H1 (cell line): ENCODE measurements around the gene MAPK1. TPM values are rescaled to one million over a fixed set of nuclear protein-coding genes. Genes with fewer than 3 reads are reported as not detected.

Source experiments
- CTCF ChIA-PET: fragments of 300-600 bp; sonication (Branson Sonifier 250); formaldehyde crosslinking; loops from one replicate; lab custom pipeline; 2021; ENCODE audit not compliant: partially characterized antibody; lab: Charles Lee
- POLR2A ChIA-PET: fragments of 300-600 bp; sonication (Branson Sonifier 250); formaldehyde crosslinking; loops from one replicate; lab custom pipeline; 2021; ENCODE audit warnings: inconsistent platforms; ENCODE audit not compliant: partially characterized antibody; lab: Charles Lee
- DNase-seq, 2 experiments: peaks; one replicate each; pipeline versions ENCODE4 v3.0.0 to v3.0.0-alpha.2; 2010 to 2022; ENCODE audit warnings: low spot score in 2 of 2, low read depth in 1 of 2, mixed read lengths in 1 of 2
- FAIRE-seq: peaks from 2 replicates; lab custom pipeline; 2011; peaks lifted over from hg19 to GRCh38; lab: Jason Lieb, UNC
- H2AFZ ChIP-seq: 2 replicates; pipeline ENCODE4 v1.8.1; 2012; ENCODE audit warnings: low read length, inconsistent platforms
- H2AK5ac ChIP-seq: 2 replicates; pipeline ENCODE4 v1.6.1; 2013; ENCODE audit warnings: low read depth, low read length
- H2BK120ac ChIP-seq: replicated peaks from 2 replicates; pipeline ENCODE3; 2013; ENCODE audit warnings: low read depth, low read length, inconsistent platforms
- H2BK12ac ChIP-seq: 2 replicates; pipeline ENCODE4 v1.6.1; 2013; ENCODE audit warnings: low read depth, low read length
- H2BK15ac ChIP-seq: 2 replicates; pipeline ENCODE4 v1.6.1; 2013; ENCODE audit warnings: low read length
- H2BK20ac ChIP-seq: 2 replicates; pipeline ENCODE4 v1.6.1; 2013; ENCODE audit warnings: low read length
- H2BK5ac ChIP-seq: 2 replicates; pipeline ENCODE4 v1.6.1; 2013; ENCODE audit warnings: low read depth, low read length
- H3K14ac ChIP-seq: 2 replicates; pipeline ENCODE4 v1.6.1; 2013; ENCODE audit warnings: inconsistent platforms; ENCODE audit not compliant: insufficient read length
- H3K18ac ChIP-seq: 2 replicates; pipeline ENCODE4 v1.6.1; 2013; ENCODE audit warnings: low read length; ENCODE audit errors: extremely low read depth
- H3K23ac ChIP-seq: 2 replicates; pipeline ENCODE4 v1.6.1; 2013; ENCODE audit warnings: inconsistent platforms; ENCODE audit not compliant: insufficient read length
- H3K23me2 ChIP-seq: 2 replicates; pipeline ENCODE4 v1.6.1; 2013; ENCODE audit warnings: low read depth, low read length
- H3K27ac ChIP-seq: 2 replicates; pipeline ENCODE4 v1.6.1; 2011; ENCODE audit warnings: low read depth, low read length, inconsistent platforms
- H3K27me3 ChIP-seq, 4 experiments: replicated peaks in 1 of 4; 1 replicate in 1 of 4; 2 replicates in 3 of 4; pipeline versions ENCODE4 v1.6.1 to v1.8.1; 2011 to 2013; ENCODE audit warnings: low read length in 3 of 4, mild to moderate bottlenecking in 3 of 4, inconsistent platforms in 2 of 4, mixed read lengths in 2 of 4, moderate library complexity in 1 of 4; ENCODE audit not compliant: control insufficient read depth in 3 of 4, insufficient read depth in 3 of 4; ENCODE audit errors: extremely low read depth in 1 of 4
- H3K36me3 ChIP-seq, 4 experiments: 2 replicates each; pipeline versions ENCODE4 v1.6.1 to v1.8.1; 2011 to 2013; ENCODE audit warnings: mild to moderate bottlenecking in 4 of 4, low read length in 3 of 4, moderate library complexity in 2 of 4, control low read depth in 1 of 4, inconsistent platforms in 1 of 4; ENCODE audit not compliant: insufficient read depth in 4 of 4, control insufficient read depth in 2 of 4
- H3K4ac ChIP-seq: replicated peaks from 2 replicates; pipeline ENCODE3; 2013; ENCODE audit warnings: low read length, low read depth, mixed read lengths, inconsistent platforms; ENCODE audit not compliant: insufficient read length
- H3K4me1 ChIP-seq, 4 experiments: replicated peaks in 1 of 4; 1 replicate in 1 of 4; 2 replicates in 3 of 4; pipeline versions ENCODE4 v1.6.1 to v1.8.1; 2011 to 2013; ENCODE audit warnings: low read length in 3 of 4, inconsistent platforms in 2 of 4, mixed read lengths in 1 of 4; ENCODE audit not compliant: insufficient read depth in 4 of 4, control insufficient read depth in 3 of 4
- H3K4me2 ChIP-seq, 2 experiments: 2 replicates each; pipeline versions ENCODE4 v1.6.1 to v1.8.1; 2011 to 2013; ENCODE audit warnings: low read depth in 2 of 2, low read length in 2 of 2, control low read depth in 1 of 2, inconsistent platforms in 1 of 2, mild to moderate bottlenecking in 1 of 2; ENCODE audit not compliant: insufficient read depth in 1 of 2
- H3K4me3 ChIP-seq, 4 experiments: fragments of 200-600, 300-600 bp in 1 of 4; sonication (generic), shearing (Covaris generic), sonication (Bioruptor Twin) in 1 of 4; 2 replicates each; pipeline versions ENCODE4 v1.5.1 to v1.8.1; 2011 to 2016; ENCODE audit warnings: low read length in 4 of 4, low read depth in 3 of 4, control low read depth in 2 of 4, inconsistent platforms in 2 of 4, mild to moderate bottlenecking in 2 of 4, mixed read lengths in 1 of 4, moderate library complexity in 1 of 4; ENCODE audit not compliant: insufficient read depth in 2 of 4; ENCODE audit errors: extremely low read depth in 1 of 4
- H3K56ac ChIP-seq: replicated peaks from 2 replicates; pipeline ENCODE3; 2013; ENCODE audit warnings: low read depth, mild to moderate bottlenecking, mixed read lengths, low read length, inconsistent platforms; ENCODE audit not compliant: insufficient read length
- H3K79me1 ChIP-seq: 2 replicates; pipeline ENCODE4 v1.6.1; 2013; ENCODE audit warnings: low read depth, low read length, control low read depth
- H3K79me2 ChIP-seq, 2 experiments: 2 replicates each; pipeline versions ENCODE4 v1.6.1 to v1.8.1; 2012 to 2013; ENCODE audit warnings: low read length in 2 of 2, mild to moderate bottlenecking in 2 of 2, inconsistent platforms in 1 of 2; ENCODE audit not compliant: insufficient read depth in 2 of 2, control insufficient read depth in 1 of 2
- H3K9ac ChIP-seq, 4 experiments: replicated peaks in 1 of 4; 1 replicate in 1 of 4; 2 replicates in 3 of 4; pipeline versions ENCODE4 v1.6.1 to v1.8.1; 2011 to 2013; ENCODE audit warnings: low read depth in 3 of 4, low read length in 3 of 4, control low read depth in 2 of 4, mild to moderate bottlenecking in 2 of 4, moderate library complexity in 2 of 4, inconsistent platforms in 1 of 4; ENCODE audit errors: extremely low read depth in 1 of 4
- H3K9me3 ChIP-seq, 2 experiments: 2 replicates each; pipeline versions ENCODE4 v1.6.1 to v1.8.1; 2012 to 2013; ENCODE audit warnings: mild to moderate bottlenecking in 2 of 2, moderate library complexity in 2 of 2, control low read depth in 1 of 2, inconsistent platforms in 1 of 2, low read depth in 1 of 2, low read length in 1 of 2, mixed read lengths in 1 of 2; ENCODE audit not compliant: insufficient read depth in 2 of 2
- H4K20me1 ChIP-seq, 2 experiments: replicated peaks in 1 of 2; 2 replicates each; pipeline versions ENCODE3 to v1.8.1; 2011 to 2013; ENCODE audit warnings: inconsistent platforms in 2 of 2, low read length in 2 of 2, mild to moderate bottlenecking in 1 of 2; ENCODE audit not compliant: insufficient read depth in 2 of 2, control insufficient read depth in 1 of 2
- H4K5ac ChIP-seq: 2 replicates; pipeline ENCODE4 v1.6.1; 2013; ENCODE audit warnings: low read length, low read depth, mixed read lengths, inconsistent platforms; ENCODE audit not compliant: insufficient read length
- H4K8ac ChIP-seq: 2 replicates; pipeline ENCODE4 v1.8.0; 2013; ENCODE audit warnings: mild to moderate bottlenecking, moderate library complexity, low read length, inconsistent platforms; ENCODE audit not compliant: insufficient read depth; ENCODE audit errors: extremely low read depth
- H4K91ac ChIP-seq: replicated peaks from 2 replicates; pipeline ENCODE3; 2013; ENCODE audit warnings: low read length, mixed read lengths, inconsistent platforms; ENCODE audit not compliant: insufficient read length
- BRCA1 ChIP-seq: IDR thresholded peaks from 2 replicates; pipeline ENCODE4 v1.6.1; 2012; ENCODE audit warnings: low read depth, low read length, improper control_type of control experiment
- CBX8 ChIP-seq: fragments of 300-800, 300-1000 bp; sonication (generic); IDR thresholded peaks from 2 replicates; pipeline ENCODE4 v1.7.1; 2016; ENCODE audit warnings: low read depth, low read length, borderline replicate concordance
- CTBP2 ChIP-seq: IDR thresholded peaks from 2 replicates; pipeline ENCODE4 v1.7.0; 2011; ENCODE audit warnings: borderline replicate concordance, mild to moderate bottlenecking, moderate library complexity, mixed read lengths, low read length; ENCODE audit not compliant: insufficient read depth, insufficient read length
- E2F6 ChIP-seq: IDR thresholded peaks from 2 replicates; pipeline ENCODE4 v1.6.1; 2012; ENCODE audit warnings: inconsistent platforms
- JUND ChIP-seq: IDR thresholded peaks from 2 replicates; pipeline ENCODE4 v1.6.1; 2011; ENCODE audit warnings: mild to moderate bottlenecking, improper control_type of control experiment, low read length
- POLR2A ChIP-seq, 2 experiments: IDR thresholded peaks; 1 replicate in 1 of 2; 2 replicates in 1 of 2; pipeline ENCODE4 v1.6.1; 2011; ENCODE audit warnings: low read depth in 2 of 2, low read length in 2 of 2, mild to moderate bottlenecking in 2 of 2; ENCODE audit errors: control extremely low read depth in 1 of 2
- POLR2AphosphoS5 ChIP-seq: IDR thresholded peaks from 2 replicates; pipeline ENCODE4 v1.6.1; 2011; ENCODE audit warnings: low read depth, low read length
- RFX5 ChIP-seq: IDR thresholded peaks from 2 replicates; pipeline ENCODE4 v1.6.1; 2011; ENCODE audit warnings: low read depth, low read length, improper control_type of control experiment, borderline replicate concordance
- WGBS, 2 experiments: shearing (Covaris generic) in 1 of 2; methylation state at CpG; one replicate each; pipeline versions ENCODE4 v1.1.6 to v1.1.7; 2013 to 2015; ENCODE audit warnings: low lambda C conversion rate in 2 of 2, mixed read lengths in 2 of 2, inconsistent platforms in 1 of 2, low coverage in 1 of 2, missing lambda C conversion rate in 1 of 2; ENCODE audit not compliant: insufficient replicate concordance in 2 of 2, insufficient coverage in 1 of 2, insufficient read length in 1 of 2; ENCODE audit errors: extremely low coverage in 1 of 2, missing lambda C conversion rate in 1 of 2; 5-methylcytosine and 5-hydroxymethylcytosine counted together
- polyA plus RNA-seq, 7 experiments: library from polyadenylated mRNA; depleted of rRNA in 3 of 7; stranded (reverse) in 5 of 7; unstranded in 2 of 7; fragments of >200 nt in 5 of 7; fragments of 200-250 nt in 2 of 7; gene quantifications; 1 replicate in 5 of 7; 2 replicates in 1 of 7; 4 replicates in 1 of 7; pipeline versions ENCODE4 v1.2.1 to v1.2.3, GENCODE V29; 2011 to 2013; ENCODE audit warnings: missing spikeins in 2 of 7, mixed read lengths in 2 of 7
- total RNA-seq: library from RNA; stranded (reverse); fragmentation: NEBNext Ultra II Directional; extraction: Animal tissue kit (Norgen Biotek cat#: 25700); gene quantifications from 2 replicates; pipeline ENCODE4 v1.2.1, GENCODE V29; 2021

The MAPK1 gene
- total and polyA plus RNA-seq, 2 of the 8 experiments (the other 6 are each of a cell fraction or from before 2014, with no cell fraction given) = 28.1 to 101 TPM

GRCh38 chr22:21796231-21796630 lies 71.2 kb downstream of the MAPK1 start:
- Histone ChIP-seq H2BK12ac (no peak overlapping the region), H3K18ac (no peak overlapping the region), H2BK5ac (no peak overlapping the region), H3K79me1 (no peaks in the 10 kb centered on the region; the same call in 1 of the 2 replicates), H4K8ac (no peak overlapping the region), H2AFZ (no peak overlapping the region), H3K79me2 (no peaks in the 10 kb centered on the region), H3K9me3 (no peaks in the 10 kb centered on the region), H3K23ac (no peak overlapping the region), H3K27ac (no peak overlapping the region), H4K5ac (no peak overlapping the region), H3K4ac (no peak overlapping the region), H3K4me3 (no peak overlapping the region), H4K91ac (no peak overlapping the region), H3K9ac (no peak overlapping the region), H2BK20ac (no peak overlapping the region), H2BK15ac (no peak overlapping the region), H4K20me1 (peaks cover 0 to 2% of the 10 kb centered on the region in 2 experiments), H3K23me2 (no peaks in the 10 kb centered on the region), H3K27me3 (no peaks in the 10 kb centered on the region), H3K56ac (no peak overlapping the region), H3K14ac (no peak overlapping the region), H3K36me3 (peaks cover 5 to 30% (median 14%) of the 10 kb centered on the region in 4 experiments), H3K4me1 (no peaks in the 10 kb centered on the region), H2BK120ac (no peak overlapping the region), H2AK5ac (no peak overlapping the region), H3K4me2 (no peak overlapping the region)
- FAIRE-seq (no peak), DNase-seq (no peak)
- 84% methylated on average over 3 of the region's 3 CpGs; no CpG with 5 or more reads in 1 of the 2 experiments for WGBS, 2 experiments
- CTCF ChIA-PET = interaction anchor here (0.8 to 1.3 kb wide), 3 partner anchors 10 to 121 kb away, joined by 3 to 4 read pairs (median 3); no protein-coding TSS in a partner anchor
- no peak for TF ChIP-seq POLR2AphosphoS5
- TF ChIP-seq E2F6 = no peak
- TF ChIP-seq CBX8 = no peak
- TF ChIP-seq POLR2A (IDR thresholded peaks at IDR 0.05; ENCODE audit: control extremely low read depth in 1 of 2, low read depth in 2 of 2, low read length in 2 of 2) = no peak
- no peak for TF ChIP-seq BRCA1
- TF ChIP-seq CTBP2 = no peak
- no peak for TF ChIP-seq RFX5
- TF ChIP-seq JUND = no peak
- POLR2A ChIA-PET = no interaction called here
